Endothelial cell of umbilical vein (primary cell): ENCODE data around the gene UST.

ENCODE experiments used
- CTCF ChIP-seq, 2 donors: IDR thresholded peaks; 1 replicate in 1 of 2; 2 replicates in 1 of 2; pipeline ENCODE4 v1.5.1; 2011; ENCODE audit warnings: low read length in 2 of 2, mild to moderate bottlenecking in 2 of 2, moderate library complexity in 2 of 2, control low read depth in 1 of 2, inconsistent platforms in 1 of 2, low read depth in 1 of 2; ENCODE audit not compliant: insufficient read depth in 1 of 2; ENCODE audit errors: extremely low read depth in 1 of 2
- EZH2 ChIP-seq: IDR thresholded peaks from 2 replicates; pipeline ENCODE4 v1.6.1; 2012; ENCODE audit warnings: borderline replicate concordance, low read depth, mild to moderate bottlenecking, moderate library complexity, low read length, inconsistent platforms; ENCODE audit not compliant: severe bottlenecking
- MAX ChIP-seq: IDR thresholded peaks from 2 replicates; pipeline ENCODE4 v1.6.1; 2011; ENCODE audit not compliant: insufficient read depth, insufficient read length
- POLR2A ChIP-seq: IDR thresholded peaks from 2 replicates; pipeline ENCODE4 v1.6.1; 2012; ENCODE audit warnings: low read depth, mild to moderate bottlenecking, control low read depth, low read length
- POLR2AphosphoS5 ChIP-seq: IDR thresholded peaks from 2 replicates; pipeline ENCODE4 v1.6.1; 2012; ENCODE audit warnings: low read depth, mild to moderate bottlenecking, control low read depth, low read length, moderate library complexity; ENCODE audit not compliant: insufficient read depth

- TF ChIP-seq EZH2 (no peak), POLR2AphosphoS5 (no peak), CTCF (IDR thresholded peaks at IDR 0.05; ENCODE audit: extremely low read depth in 1 of 2, insufficient read depth in 1 of 2, low read depth in 1 of 2, low read length in 2 of 2) (no peak), POLR2A (no peak), MAX (no peak)
These were observed 2.8 kb downstream of the UST start for GRCh38 chr6:148749674-148750073.
